Ishikawa (cell line): ENCODE results near the gene HNRNPC.

Experiments
- EP300 ChIP-seq: IDR thresholded peaks from 2 replicates; pipeline ENCODE4 v1.6.1; 2012; ENCODE audit warnings: borderline replicate concordance
- USF1 ChIP-seq: IDR thresholded peaks from 2 replicates; pipeline ENCODE4 v1.6.1; 2012
- YY1 ChIP-seq: IDR thresholded peaks from 2 replicates; pipeline ENCODE4 v1.6.1; 2012; ENCODE audit warnings: low read depth

GRCh38 chr14:21171128-21171527 lies 98.1 kb downstream of the HNRNPC start:
- no peak for TF ChIP-seq EP300
- TF ChIP-seq USF1 = no peak
- no peak for TF ChIP-seq YY1
